Gastrocnemius medialis (tissue), 4 donors: ENCODE data around the gene EPM2AIP1. TPM values are rescaled to one million over a fixed set of nuclear protein-coding genes. Genes with fewer than 3 reads are reported as not detected.
A peak's percentile ranks its signal among the peaks of the same experiment; 100 is the strongest.

Source experiments
- ATAC-seq, 2 donors: fragments of 150-250 bp; one replicate each; pipeline ENCODE4 v1.9.1; 2016
- DNase-seq, 2 donors: peaks; one replicate each; pipeline ENCODE4 v3.0.0-alpha.2; 2019
- H3K27ac ChIP-seq, 4 donors: fragments of 200-600 bp; sonication (generic); 1 replicate in 1 of 4; 2 replicates in 3 of 4; pipeline ENCODE4 v1.5.1; 2016 to 2018; ENCODE audit warnings: mild to moderate bottlenecking in 2 of 4, moderate library complexity in 1 of 4
- H3K27me3 ChIP-seq, 3 donors: fragments of 200-600 bp; sonication (generic) in 2 of 3; 1 replicate in 1 of 3; 2 replicates in 2 of 3; pipeline versions ENCODE4 v1.5.1 to v1.6.0; 2016 to 2019; ENCODE audit warnings: mild to moderate bottlenecking in 1 of 3, moderate library complexity in 1 of 3
- H3K36me3 ChIP-seq, 2 donors: fragments of 200-600 bp; sonication (generic) in 1 of 2; one replicate each; pipeline ENCODE4 v1.5.1; 2017 to 2018
- H3K4me1 ChIP-seq, 2 donors: fragments of 200-600 bp; sonication (generic) in 1 of 2; one replicate each; pipeline ENCODE4 v1.5.1; 2016 to 2017; ENCODE audit warnings: mild to moderate bottlenecking in 2 of 2
- H3K4me3 ChIP-seq, 4 donors: fragments of 200-600 bp; sonication (generic) in 3 of 4; 1 replicate in 1 of 4; 2 replicates in 3 of 4; pipeline ENCODE4 v1.5.1; 2016 to 2019; ENCODE audit warnings: mild to moderate bottlenecking in 2 of 4
- H3K9me3 ChIP-seq, 3 donors: fragments of 200-600 bp; sonication (generic) in 2 of 3; 1 replicate in 1 of 3; 2 replicates in 2 of 3; pipeline ENCODE4 v1.5.1; 2016 to 2019
- POLR2A ChIP-seq, 2 donors: fragments of 450-650 bp; IDR thresholded peaks; one replicate each; pipeline ENCODE4 v1.6.1; 2017; ENCODE audit warnings: antibody characterized with exemption in 2 of 2, mild to moderate bottlenecking in 2 of 2, moderate library complexity in 2 of 2
- in situ Hi-C, 4 donors: fragments of 200-750 bp; cut with MboI; loops; one replicate each; pipeline versions ENCODE4 v1.15.0 to v1.8.0; 2017; ENCODE audit warnings: low sequenced_read_pairs in 4 of 4
- intact Hi-C: fragments of 100-400 bp; cut with DNase I; formaldehyde crosslinking; loops from one replicate; pipeline ENCODE4 v1.15.1; 2023; ENCODE audit warnings: low total_unique reads
- total RNA-seq, 4 donors: library from RNA; depleted of rRNA; stranded (reverse); fragments of >200 nt; gene quantifications; one replicate each; pipeline versions ENCODE4 v1.1.0 to v1.2.3, GENCODE V29; 2016
- TF ChIP-seq, protein P1 (sequence below), 5 experiments: fragments of 450-650 bp in 3 of 5; fragments of 200-600 bp in 2 of 5; sonication (generic) in 2 of 5; IDR thresholded peaks in 4 of 5; conservative IDR thresholded peaks in 1 of 5; 1 replicate in 4 of 5; 2 replicates in 1 of 5; pipeline ENCODE4 v1.5.1; 2016 to 2019; ENCODE audit warnings: antibody characterized with exemption in 5 of 5, mild to moderate bottlenecking in 3 of 5, moderate library complexity in 3 of 5

The EPM2AIP1 gene
- total RNA-seq, 4 donors from 2014 or later = 5.3 to 10.1 (median 8.6) TPM

DNA sequence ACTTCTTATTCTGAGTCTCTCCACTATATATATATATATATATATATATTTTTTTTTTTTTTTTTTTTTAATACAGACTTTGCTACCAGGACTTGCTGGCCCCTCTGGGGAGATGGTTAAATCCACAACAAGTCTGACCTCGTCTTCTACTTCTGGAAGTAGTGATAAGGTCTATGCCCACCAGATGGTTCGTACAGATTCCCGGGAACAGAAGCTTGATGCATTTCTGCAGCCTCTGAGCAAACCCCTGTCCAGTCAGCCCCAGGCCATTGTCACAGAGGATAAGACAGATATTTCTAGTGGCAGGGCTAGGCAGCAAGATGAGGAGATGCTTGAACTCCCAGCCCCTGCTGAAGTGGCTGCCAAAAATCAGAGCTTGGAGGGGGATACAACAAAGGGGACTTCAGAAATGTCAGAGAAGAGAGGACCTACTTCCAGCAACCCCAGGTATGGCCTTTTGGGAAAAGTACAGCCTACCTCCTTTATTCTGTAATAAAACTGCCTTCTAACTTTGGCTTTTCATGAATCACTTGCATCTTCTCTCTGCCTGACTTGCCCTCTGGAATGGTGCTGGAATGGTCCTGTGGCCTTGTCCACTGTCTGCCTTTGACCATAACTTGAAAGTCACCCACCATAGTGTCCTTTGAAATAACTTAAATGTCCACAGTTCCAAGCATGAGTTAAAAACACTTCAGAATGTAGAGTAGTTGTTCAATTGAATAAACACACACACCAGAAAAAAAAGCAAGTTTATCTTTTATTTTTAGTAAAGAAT lies 32.8 kb upstream of the EPM2AIP1 start:
- no peaks in the 10 kb centered on the region for H3K27me3 ChIP-seq
- no peak overlapping the region for H3K27ac ChIP-seq
- DNase-seq = no peak
- peaks cover 24 to 29% of the 10 kb centered on the region in 2 donors for H3K4me1 ChIP-seq
- intact Hi-C loops = loop anchor here (2.0 kb wide), 1 partner anchor 187 kb away; no protein-coding TSS in a partner anchor
- H3K9me3 ChIP-seq = no peaks in the 10 kb centered on the region
- H3K36me3 ChIP-seq = peaks cover 0 to 65% of the 10 kb centered on the region in 2 donors
- H3K4me3 ChIP-seq = no peak overlapping the region
- in situ Hi-C loops = no loop called here
- TF ChIP-seq POLR2A (IDR thresholded peaks at IDR 0.05) = no peak
- TF ChIP-seq, protein P1, sequence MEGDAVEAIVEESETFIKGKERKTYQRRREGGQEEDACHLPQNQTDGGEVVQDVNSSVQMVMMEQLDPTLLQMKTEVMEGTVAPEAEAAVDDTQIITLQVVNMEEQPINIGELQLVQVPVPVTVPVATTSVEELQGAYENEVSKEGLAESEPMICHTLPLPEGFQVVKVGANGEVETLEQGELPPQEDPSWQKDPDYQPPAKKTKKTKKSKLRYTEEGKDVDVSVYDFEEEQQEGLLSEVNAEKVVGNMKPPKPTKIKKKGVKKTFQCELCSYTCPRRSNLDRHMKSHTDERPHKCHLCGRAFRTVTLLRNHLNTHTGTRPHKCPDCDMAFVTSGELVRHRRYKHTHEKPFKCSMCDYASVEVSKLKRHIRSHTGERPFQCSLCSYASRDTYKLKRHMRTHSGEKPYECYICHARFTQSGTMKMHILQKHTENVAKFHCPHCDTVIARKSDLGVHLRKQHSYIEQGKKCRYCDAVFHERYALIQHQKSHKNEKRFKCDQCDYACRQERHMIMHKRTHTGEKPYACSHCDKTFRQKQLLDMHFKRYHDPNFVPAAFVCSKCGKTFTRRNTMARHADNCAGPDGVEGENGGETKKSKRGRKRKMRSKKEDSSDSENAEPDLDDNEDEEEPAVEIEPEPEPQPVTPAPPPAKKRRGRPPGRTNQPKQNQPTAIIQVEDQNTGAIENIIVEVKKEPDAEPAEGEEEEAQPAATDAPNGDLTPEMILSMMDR (IDR thresholded peaks at IDR 0.05 in 4 of 5, conservative IDR thresholded peaks at IDR 0.05 in 1 of 5) = no peak
- ATAC-seq = no peak

DNA sequence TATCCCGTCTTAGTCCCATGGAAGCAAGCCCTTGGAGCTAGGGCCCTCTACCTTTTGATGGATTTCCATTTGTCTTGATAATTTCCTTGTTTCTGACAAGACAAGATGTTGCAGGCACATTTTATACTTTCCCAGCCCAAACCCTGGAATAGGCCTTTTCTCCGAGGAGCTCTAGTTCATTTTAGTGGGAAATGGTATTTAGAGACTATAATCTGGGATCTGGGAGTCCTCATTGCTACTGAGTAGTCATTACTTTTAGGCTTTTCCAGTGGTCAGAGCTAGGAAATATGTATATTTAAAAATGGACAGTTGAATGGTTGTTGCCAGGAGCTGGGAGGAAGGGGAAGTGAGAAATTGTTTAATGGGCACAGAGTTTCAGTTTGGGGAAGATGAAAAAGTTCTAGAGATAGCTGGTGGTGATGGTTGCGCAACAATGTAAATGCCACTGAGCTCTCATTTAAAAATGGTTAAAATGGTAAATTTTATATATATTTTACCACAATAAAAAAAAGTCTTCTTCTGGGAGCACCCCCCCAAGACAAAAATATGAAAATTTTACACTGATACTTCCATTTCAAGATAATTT lies 32.0 kb upstream of the EPM2AIP1 start:
- DNase-seq = no peak
- peaks cover 0 to 73% of the 10 kb centered on the region in 2 donors for H3K36me3 ChIP-seq
- in situ Hi-C loops = loop anchor here in 1 of 4 donors (25.0 kb wide), 1 partner anchor 187 kb away; no protein-coding TSS in a partner anchor
- H3K4me1 ChIP-seq = peaks cover 16 to 21% of the 10 kb centered on the region in 2 donors
- H3K4me3 ChIP-seq = no peak overlapping the region
- H3K27me3 ChIP-seq = no peaks in the 10 kb centered on the region
- intact Hi-C loops = loop anchor here (2.0 kb wide), 1 partner anchor 188 kb away; no protein-coding TSS in a partner anchor
- no peak overlapping the region for H3K27ac ChIP-seq
- H3K9me3 ChIP-seq = no peaks in the 10 kb centered on the region
- no peak for TF ChIP-seq POLR2A (IDR thresholded peaks at IDR 0.05)
- TF ChIP-seq, protein P1 (IDR thresholded peaks at IDR 0.05 in 4 of 5, conservative IDR thresholded peaks at IDR 0.05 in 1 of 5) = no peak
- no peak for ATAC-seq

DNA sequence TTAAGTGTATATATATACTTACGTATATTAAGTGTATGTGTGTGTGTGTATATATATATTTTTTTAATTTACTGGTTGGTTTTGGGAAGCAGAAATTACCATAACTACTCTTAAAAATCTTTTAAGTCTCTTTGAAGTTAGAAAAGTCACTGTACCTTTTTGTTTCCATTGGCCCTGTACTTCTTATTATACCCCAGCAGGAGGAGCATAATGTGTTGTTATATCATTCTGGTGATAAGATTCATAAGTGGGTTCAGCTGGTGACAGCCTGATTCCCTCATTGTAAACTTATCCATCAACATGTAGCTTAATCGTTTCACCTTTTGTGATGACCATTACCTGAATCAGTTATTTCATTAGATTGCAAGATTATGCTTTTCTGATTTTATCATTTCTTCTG lies 31.2 kb upstream of the EPM2AIP1 start:
- in situ Hi-C loops (loop anchor here in 1 of 4 donors (25.0 kb wide), 1 partner anchor 188 kb away; no protein-coding TSS in a partner anchor), intact Hi-C loops (loop anchor here (2.0 kb wide), 1 partner anchor 189 kb away; no protein-coding TSS in a partner anchor)
- no peaks in the 10 kb centered on the region for H3K9me3 ChIP-seq
- no peak for DNase-seq
- H3K27ac ChIP-seq = no peak overlapping the region
- peaks cover 9 to 13% of the 10 kb centered on the region in 2 donors for H3K4me1 ChIP-seq
- ATAC-seq = no peak
- peaks cover 0 to 81% of the 10 kb centered on the region in 2 donors for H3K36me3 ChIP-seq
- no peak overlapping the region for H3K4me3 ChIP-seq
- TF ChIP-seq, protein P1 (IDR thresholded peaks at IDR 0.05 in 4 of 5, conservative IDR thresholded peaks at IDR 0.05 in 1 of 5) = peak in 3 of 5 experiments; percentile 27 to 39 (median 29)
- TF ChIP-seq POLR2A (IDR thresholded peaks at IDR 0.05) = no peak
- no peaks in the 10 kb centered on the region for H3K27me3 ChIP-seq

DNA sequence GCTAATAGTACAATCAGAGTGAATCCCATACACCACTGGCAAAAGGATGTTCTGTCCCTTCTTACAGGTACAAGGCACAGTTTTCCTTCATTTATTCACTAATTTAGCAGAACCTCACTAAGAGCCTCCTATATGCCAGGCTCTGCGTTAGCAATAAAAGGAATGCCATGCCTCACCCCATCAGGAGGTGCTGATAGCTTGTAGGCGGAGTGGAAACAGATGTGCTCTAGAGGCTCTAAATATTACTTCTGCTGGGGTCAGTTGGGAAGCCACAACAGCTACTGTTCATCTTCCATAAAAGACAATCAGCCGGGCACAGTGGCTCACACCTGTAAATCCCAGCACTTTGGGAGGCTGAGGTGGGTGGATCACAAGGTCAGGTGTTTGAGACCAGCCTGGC lies 24.8 kb upstream of the EPM2AIP1 start:
- Histone ChIP-seq H3K9me3 (no peaks in the 10 kb centered on the region), H3K27me3 (no peaks in the 10 kb centered on the region), H3K36me3 (peaks cover 8 to 96% of the 10 kb centered on the region in 2 donors), H3K27ac (no peak overlapping the region), H3K4me3 (no peak overlapping the region), H3K4me1 (no peaks in the 10 kb centered on the region)
- DNase-seq (no peak), ATAC-seq (no peak)
- TF ChIP-seq POLR2A (IDR thresholded peaks at IDR 0.05) = no peak
- TF ChIP-seq, protein P1 (IDR thresholded peaks at IDR 0.05 in 4 of 5, conservative IDR thresholded peaks at IDR 0.05 in 1 of 5) = no peak
- in situ Hi-C loops (loop anchor here in 1 of 4 donors (25.0 kb wide), 1 partner anchor 195 kb away; no protein-coding TSS in a partner anchor), intact Hi-C loops (no loop called here)
